Choroid plexus epithelial cell (primary cell): Measurements from ENCODE around the gene SESTD1.

Source experiments
- DNase-seq: peaks from one replicate; pipeline ENCODE4 v3.0.0-alpha.2; 2010; ENCODE audit warnings: low read depth
- H3K4me3 ChIP-seq: 2 replicates; pipeline ENCODE4 v1.5.1; 2011; ENCODE audit warnings: low read depth, mild to moderate bottlenecking, control low read depth, low read length, moderate library complexity
- CTCF ChIP-seq: conservative IDR thresholded peaks from 2 replicates; pipeline ENCODE4 v1.5.1; 2011; ENCODE audit warnings: low read depth, mild to moderate bottlenecking, control low read depth, inconsistent platforms, low read length, moderate library complexity

Gene SESTD1

GRCh38 chr2:179277429-179278196 lies 13.0 kb upstream of the SESTD1 start:
- no peak overlapping the region for H3K4me3 ChIP-seq
- DNase-seq: no peak
- no peak for TF ChIP-seq CTCF

DNA sequence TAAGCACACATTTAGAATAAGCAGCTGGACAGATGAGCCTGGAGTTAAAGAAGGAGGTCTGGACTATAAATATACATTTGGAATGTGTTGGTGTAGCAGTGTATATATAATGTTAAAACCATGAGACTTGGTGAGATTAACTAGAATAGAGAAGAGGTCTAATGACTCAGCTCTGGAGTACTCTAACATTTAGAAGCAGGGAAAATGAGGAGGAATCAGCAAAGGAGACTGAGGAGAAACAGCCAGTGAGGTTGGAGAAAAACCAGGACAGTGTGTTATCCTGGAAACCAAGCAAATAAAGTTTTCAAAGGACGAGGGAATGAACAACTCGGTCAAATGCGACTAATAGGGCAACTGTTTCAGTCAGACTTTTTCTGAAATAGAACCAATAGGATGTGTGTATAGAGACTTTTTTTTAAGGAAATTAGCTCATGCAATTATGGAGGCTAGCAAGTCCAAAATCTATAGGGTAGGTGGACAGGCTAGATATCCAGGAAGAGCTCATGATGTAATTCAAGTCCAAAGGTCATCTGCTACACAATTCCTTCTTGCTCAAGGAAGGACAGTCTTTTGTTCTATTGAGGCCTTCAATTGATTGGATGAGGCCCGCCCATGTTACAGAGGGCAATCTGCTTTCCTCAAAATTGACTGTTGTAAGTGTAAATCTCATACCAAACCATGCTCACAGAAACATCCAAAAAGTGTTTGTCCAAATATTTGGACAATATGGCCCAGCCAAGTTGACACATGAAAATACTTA lies 10.8 kb upstream of the SESTD1 start:
- no peak overlapping the region for H3K4me3 ChIP-seq
- DNase-seq: peak; percentile 30
- TF ChIP-seq CTCF: no peak

DNA sequence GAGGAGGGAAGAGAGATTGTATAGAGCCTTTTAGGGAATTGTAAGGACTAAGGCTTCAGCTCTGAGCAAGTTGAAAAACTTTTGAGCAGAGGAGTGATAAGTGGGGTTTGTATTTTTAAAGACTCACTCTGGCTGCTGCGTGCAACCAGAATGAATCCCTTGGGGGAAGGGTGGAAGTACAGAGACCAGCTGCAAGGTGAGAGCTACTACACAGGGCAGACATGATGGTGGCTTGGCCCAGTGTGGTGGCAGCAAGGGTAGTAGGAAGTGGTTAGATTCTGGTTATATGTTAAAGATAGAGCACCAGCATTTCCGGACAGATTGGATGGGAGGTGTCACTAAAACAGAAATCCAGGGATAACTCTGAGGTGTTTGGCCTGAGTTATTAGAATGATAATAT lies 10.1 kb upstream of the SESTD1 start:
- no peak for TF ChIP-seq CTCF
- no peak for DNase-seq
- no peak overlapping the region for H3K4me3 ChIP-seq

DNA sequence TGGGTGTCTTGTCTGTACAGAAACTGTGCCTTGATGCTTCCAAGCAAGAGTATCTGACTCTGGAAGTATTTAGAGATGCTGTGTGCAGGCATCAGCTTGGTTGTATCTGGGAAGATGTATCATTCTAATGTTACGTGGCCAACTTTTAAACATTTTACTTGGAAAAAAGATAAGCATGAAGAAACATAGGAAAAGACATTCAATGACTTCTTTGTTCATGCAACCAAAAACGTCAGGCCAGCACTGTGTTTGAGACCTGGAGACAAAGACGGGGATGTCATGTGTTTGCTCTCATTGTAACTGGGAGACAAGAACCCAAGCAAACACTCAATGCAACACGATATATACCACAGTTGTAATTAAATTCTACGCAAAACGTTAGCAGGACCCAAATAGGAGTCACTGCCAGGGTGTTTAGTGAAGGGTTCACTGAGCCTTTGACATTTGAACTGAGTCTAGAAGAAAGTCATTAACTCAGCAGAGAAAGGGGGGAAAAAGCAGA lies 8.9 kb upstream of the SESTD1 start:
- DNase-seq: no peak
- no peak for TF ChIP-seq CTCF
- H3K4me3 ChIP-seq: no peak overlapping the region

GRCh38 chr2:179272406-179273192 lies 8.0 kb upstream of the SESTD1 start:
- no peak overlapping the region for H3K4me3 ChIP-seq
- peak; percentile 89 for DNase-seq
- TF ChIP-seq CTCF: no peak

DNA sequence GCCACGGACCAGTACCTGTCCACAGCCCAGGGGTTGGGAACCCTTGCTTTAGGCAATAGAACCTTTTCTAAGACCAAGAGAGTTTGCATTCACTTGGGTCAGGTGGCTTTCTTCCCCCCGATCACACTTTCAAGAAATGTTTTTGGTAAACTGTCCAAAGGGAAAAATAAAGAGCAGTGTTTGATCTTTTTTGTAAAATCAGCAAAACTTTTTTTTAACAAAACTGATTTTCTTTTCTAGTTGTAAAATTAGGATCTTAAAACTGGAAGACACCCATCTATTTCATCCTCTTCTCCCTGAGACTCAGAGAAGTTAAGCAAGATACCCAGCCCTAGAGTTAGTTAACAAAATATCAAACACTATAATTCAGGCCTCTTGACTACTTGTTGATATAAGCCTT lies 6.1 kb upstream of the SESTD1 start:
- no peak for DNase-seq
- no peak overlapping the region for H3K4me3 ChIP-seq
- no peak for TF ChIP-seq CTCF
